Measurements from ENCODE around the gene EIF5B. TPM values are rescaled to one million over a fixed set of nuclear protein-coding genes. Genes with fewer than 3 reads are reported as not detected.

The EIF5B gene
- total RNA-seq, 1 experiment from 2014 or later: 58.1 TPM

DNA sequence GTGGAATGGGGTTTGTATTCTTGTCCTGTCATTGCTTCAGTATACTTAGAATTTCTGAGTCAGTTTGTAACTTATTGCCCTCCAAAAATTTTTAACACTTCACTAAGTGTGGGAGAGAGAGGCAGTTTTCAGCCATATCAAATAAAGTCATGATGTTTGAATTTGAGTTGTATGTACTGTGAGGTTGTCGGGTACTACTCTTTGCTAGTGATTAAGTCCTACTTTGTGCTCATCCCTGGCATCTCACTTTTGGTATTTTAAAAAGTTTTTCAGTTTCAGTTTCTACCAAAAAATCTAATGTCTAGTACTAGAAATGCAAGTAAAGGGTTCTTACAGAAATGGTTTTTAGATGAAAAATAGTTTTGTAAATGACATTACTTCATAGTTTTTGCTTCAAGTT is 40.7 kb downstream of the EIF5B start:
- H2BK12ac ChIP-seq (ENCODE audit: insufficient read length, low read depth, low read length): no peak overlapping the region
- Mint-ChIP-seq H3K27ac (no peak overlapping the region), H3K4me3 (no peak overlapping the region), H3K9me3 (peaks cover 2 to 7% of the 10 kb centered on the region in 2 experiments; a peak in 3 of 5 replicates), H3K4me1 (peaks cover 18 to 24% of the 10 kb centered on the region in 2 experiments), H3K27me3 (ENCODE audit: low read depth) (no peaks in the 10 kb centered on the region), H3K36me3 (ENCODE audit: insufficient read depth in 1 of 3, low read depth in 3 of 3) (peaks cover 52 to 87% (median 84%) of the 10 kb centered on the region in 3 experiments)
- no peak overlapping the region for H2BK20ac ChIP-seq (ENCODE audit: low read depth, low read length, poor library complexity, severe bottlenecking)
- H3K9ac ChIP-seq (ENCODE audit: extremely low read depth, insufficient read length, low read length): no peak overlapping the region
- H2AK5ac ChIP-seq (ENCODE audit: insufficient read length, low read length): no peak overlapping the region
- no peak overlapping the region for H4K8ac ChIP-seq (replicated peaks; ENCODE audit: insufficient read length, low read depth, low read length)
- no peak overlapping the region for H3K56ac ChIP-seq (ENCODE audit: insufficient read length, low read depth, low read length)
- H3K4ac ChIP-seq (ENCODE audit: low read depth, low read length): no peak overlapping the region
- no peak for TF ChIP-seq CTCF (conservative IDR thresholded peaks at IDR 0.05)
- H3K79me2 ChIP-seq (ENCODE audit: insufficient read depth, low read length): no peaks in the 10 kb centered on the region
- H4K20me1 ChIP-seq (ENCODE audit: control insufficient read depth, insufficient read depth, insufficient read length): no peaks in the 10 kb centered on the region
- H2AFZ ChIP-seq (ENCODE audit: low read length): no peak overlapping the region
- no peaks in the 10 kb centered on the region for H3K79me1 ChIP-seq (ENCODE audit: insufficient read depth, low read depth, low read length, poor library complexity, severe bottlenecking)
- H3K4me2 ChIP-seq (ENCODE audit: insufficient read depth, insufficient read length, low read length): no peak overlapping the region
- H3K27ac ChIP-seq (ENCODE audit: insufficient read length, low read depth, low read length): no peak overlapping the region
- H4K5ac ChIP-seq (ENCODE audit: insufficient read length, low read depth, low read length): no peak overlapping the region
- H2BK15ac ChIP-seq (ENCODE audit: low read depth, low read length): no peak overlapping the region
- H3K9me3 ChIP-seq (ENCODE audit: control insufficient read depth, low read depth, low read length): no peaks in the 10 kb centered on the region
- DNase-seq: no peak
- H3K23me2 ChIP-seq (ENCODE audit: insufficient read length, low read depth, low read length, poor library complexity, severe bottlenecking): no peaks in the 10 kb centered on the region
- H3K23ac ChIP-seq (ENCODE audit: insufficient read length, low read depth, low read length): no peak overlapping the region
- no peak overlapping the region for H2BK5ac ChIP-seq (ENCODE audit: insufficient read length, low read length)
- no peak overlapping the region for H4K91ac ChIP-seq (ENCODE audit: insufficient read length, low read depth, low read length)
- H3K4me1 ChIP-seq (ENCODE audit: insufficient read depth, low read length): no peaks in the 10 kb centered on the region; the same call in 1 of the 2 replicates
- no peak overlapping the region for H3K14ac ChIP-seq (ENCODE audit: insufficient read depth, low read length)
- H3K27me3 ChIP-seq (ENCODE audit: insufficient read depth, low read length): no peaks in the 10 kb centered on the region
- no peak overlapping the region for H2BK120ac ChIP-seq (ENCODE audit: low read depth, low read length, poor library complexity, severe bottlenecking)
- WGBS (ENCODE audit: extremely low coverage, insufficient read length, low lambda C conversion rate): no CpG with 5 or more reads among the region's 1 CpG
- no peak overlapping the region for H3T11ph ChIP-seq (ENCODE audit: low read length)
- no peak overlapping the region for H3K18ac ChIP-seq (ENCODE audit: insufficient read length, low read depth, low read length)
